ENCODE data around the gene C22orf23.

DNA sequence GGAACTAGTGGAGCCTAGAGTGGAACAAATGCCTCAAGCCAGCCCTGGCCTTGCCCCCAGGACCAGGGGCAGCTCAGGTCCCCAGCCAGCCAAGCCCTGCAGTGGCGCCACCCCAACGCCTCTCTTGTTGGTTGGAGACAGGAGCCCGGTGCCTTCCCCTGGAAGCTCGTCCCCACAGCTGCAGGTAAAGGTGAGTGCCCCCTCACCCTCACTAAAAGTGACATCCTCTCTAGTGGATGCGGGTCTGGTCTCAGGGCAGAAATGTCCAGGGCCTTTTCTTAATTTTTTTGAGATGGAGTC lies 25.8 kb downstream of the C22orf23 start:
- TF ChIP-seq ZNF384 (IDR thresholded peaks at IDR 0.05) (no peak), TARDBP (IDR thresholded peaks at IDR 0.05) (no peak), L3MBTL2 (conservative IDR thresholded peaks at IDR 0.05) (no peak), FOXK2 (IDR thresholded peaks at IDR 0.05) (no peak)

Data from HEK293T (cell line).